T-cell (primary cell): ENCODE results near the gene DKK2. TPM values are rescaled to one million over a fixed set of nuclear protein-coding genes. Genes with fewer than 3 reads are reported as not detected.

ENCODE experiments used
- ATAC-seq, 4 experiments: fragments of 200-7000 bp in 3 of 4; fragments of 150-1000 bp in 1 of 4; cut with Tn5 transposase; replicated peaks in 1 of 4; 1 replicate in 3 of 4; 2 replicates in 1 of 4; pipeline ENCODE4 v1.10.0; 2021; ENCODE audit warnings: moderate library complexity in 3 of 4, mild to moderate bottlenecking in 2 of 4, moderate number of reproducible peaks in 1 of 4
- CTCF ChIA-PET, 2 donors: fragments of 300-600 bp; sonication (Branson Sonifier 250); formaldehyde crosslinking; loops; one replicate each; lab custom pipeline; 2022; ENCODE audit warnings: antibody characterized with exemption in 2 of 2; lab: Charles Lee
- POLR2A ChIA-PET, 2 donors: fragments of 300-600 bp; sonication (Branson Sonifier 250); formaldehyde crosslinking; loops; one replicate each; lab custom pipeline; 2022; ENCODE audit warnings: antibody characterized with exemption in 2 of 2; lab: Charles Lee
- DNase-seq, 35 experiments: peaks; one replicate each; pipeline versions ENCODE4 v3.0.0 to v3.0.0-alpha.2; 2013 to 2023
- H3K27ac ChIP-seq: one replicate; pipeline ENCODE4 v1.5.1; 2013; ENCODE audit warnings: low read length
- H3K27me3 ChIP-seq, 2 experiments: replicated peaks in 1 of 2; 1 replicate in 1 of 2; 2 replicates in 1 of 2; pipeline versions ENCODE4 v1.6.1 to v1.7.0; 2013; ENCODE audit warnings: low read length in 1 of 2, mixed read lengths in 1 of 2; ENCODE audit not compliant: control insufficient read depth in 2 of 2, insufficient read depth in 2 of 2; ENCODE audit errors: extremely low read depth in 1 of 2
- H3K36me3 ChIP-seq, 2 donors: 1 replicate in 1 of 2; 2 replicates in 1 of 2; pipeline versions ENCODE4 v1.6.1 to v1.7.0; 2013; ENCODE audit warnings: low read length in 1 of 2; ENCODE audit not compliant: control insufficient read depth in 2 of 2, insufficient read depth in 1 of 2; ENCODE audit errors: extremely low read depth in 1 of 2
- H3K4me1 ChIP-seq, 2 experiments: 1 replicate in 1 of 2; 2 replicates in 1 of 2; pipeline versions ENCODE4 v1.6.1 to v1.7.0; 2013; ENCODE audit warnings: low read length in 2 of 2, mixed read lengths in 1 of 2; ENCODE audit not compliant: insufficient read depth in 2 of 2, control insufficient read depth in 1 of 2; ENCODE audit errors: extremely low read depth in 1 of 2
- H3K4me3 ChIP-seq, 2 donors: 1 replicate in 1 of 2; 2 replicates in 1 of 2; pipeline versions ENCODE4 v1.5.1 to v1.7.0; 2013; ENCODE audit warnings: mild to moderate bottlenecking in 2 of 2, low read length in 1 of 2, moderate library complexity in 1 of 2; ENCODE audit not compliant: control insufficient read depth in 1 of 2; ENCODE audit errors: extremely low read depth in 1 of 2
- H3K9me3 ChIP-seq: 2 replicates; pipeline ENCODE4 v1.7.0; 2013
- H3K27ac Mint-ChIP-seq, 2 donors: one replicate each; pipeline ENCODE4 v1.8.0; 2020 to 2021; ENCODE audit warnings: mild to moderate bottlenecking in 2 of 2, mixed read lengths in 2 of 2
- H3K27me3 Mint-ChIP-seq, 2 donors: one replicate each; pipeline ENCODE4 v1.8.0; 2021 to 2022; ENCODE audit warnings: mixed read lengths in 2 of 2
- H3K36me3 Mint-ChIP-seq: one replicate; pipeline ENCODE4 v1.8.0; 2021; ENCODE audit warnings: mixed read lengths
- H3K4me1 Mint-ChIP-seq, 3 donors: one replicate each; pipeline ENCODE4 v1.8.0; 2020 to 2022; ENCODE audit warnings: mixed read lengths in 3 of 3, mild to moderate bottlenecking in 1 of 3
- H3K4me3 Mint-ChIP-seq, 3 donors: one replicate each; pipeline ENCODE4 v1.8.0; 2020 to 2022; ENCODE audit warnings: mild to moderate bottlenecking in 3 of 3, mixed read lengths in 3 of 3, moderate library complexity in 3 of 3
- H3K9me3 Mint-ChIP-seq, 3 donors: one replicate each; pipeline ENCODE4 v1.8.0; 2020 to 2022; ENCODE audit warnings: mixed read lengths in 3 of 3
- WGBS: methylation state at CpG from one replicate; pipeline ENCODE4 v1.1.5; 2013; ENCODE audit warnings: missing lambda C conversion rate; ENCODE audit not compliant: insufficient coverage; 5-methylcytosine and 5-hydroxymethylcytosine counted together
- total RNA-seq, 35 experiments: library from RNA in 6 of 35; stranded (reverse) in 6 of 35; fragments of 120-200 nt in 1 of 35; gene quantifications; one replicate each; pipeline versions ENCODE4 v1.2.1 to v1.2.4 and lab custom pipeline; 2013 to 2026

The DKK2 gene
- total RNA-seq, 5 donors from 2014 or later (not counting 1 experiment from before 2014, with no cell fraction given), result 0.09 to 0.25 TPM; not detected in 3

DNA sequence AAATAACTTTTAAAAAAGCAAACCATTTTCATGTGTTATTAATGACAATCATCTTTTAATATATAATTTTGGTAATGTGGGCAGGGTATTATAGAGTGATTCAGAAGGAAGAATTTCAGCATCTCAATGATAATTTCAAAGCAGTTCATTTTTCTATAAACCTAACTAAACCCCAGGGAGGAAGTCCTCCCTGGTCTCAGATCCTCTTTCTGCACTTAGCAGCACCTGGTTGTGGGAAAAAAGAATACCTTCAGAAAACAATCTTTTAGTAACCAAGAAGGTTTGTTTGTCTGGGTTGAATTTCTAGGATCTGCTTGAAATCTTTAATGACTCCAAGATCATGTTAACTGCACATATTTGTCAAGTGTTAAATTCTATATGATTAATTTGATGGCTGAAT, 29.9 kb downstream of the DKK2 start:
- no peak for ATAC-seq
- Histone ChIP-seq H3K27me3 (no peaks in the 10 kb centered on the region), H3K27ac (no peak overlapping the region), H3K4me1 (no peaks in the 10 kb centered on the region), H3K36me3 (no peaks in the 10 kb centered on the region), H3K4me3 (no peak overlapping the region), H3K9me3 (no peaks in the 10 kb centered on the region)
- no peak overlapping the region for H3K4me3 Mint-ChIP-seq
- CTCF ChIA-PET, result no interaction called here
- no peaks in the 10 kb centered on the region for H3K27me3 Mint-ChIP-seq
- no peaks in the 10 kb centered on the region for H3K36me3 Mint-ChIP-seq
- no peak for DNase-seq
- no peak overlapping the region for H3K27ac Mint-ChIP-seq
- POLR2A ChIA-PET, result no interaction called here
- no peaks in the 10 kb centered on the region for H3K4me1 Mint-ChIP-seq
- no peaks in the 10 kb centered on the region for H3K9me3 Mint-ChIP-seq

DNA sequence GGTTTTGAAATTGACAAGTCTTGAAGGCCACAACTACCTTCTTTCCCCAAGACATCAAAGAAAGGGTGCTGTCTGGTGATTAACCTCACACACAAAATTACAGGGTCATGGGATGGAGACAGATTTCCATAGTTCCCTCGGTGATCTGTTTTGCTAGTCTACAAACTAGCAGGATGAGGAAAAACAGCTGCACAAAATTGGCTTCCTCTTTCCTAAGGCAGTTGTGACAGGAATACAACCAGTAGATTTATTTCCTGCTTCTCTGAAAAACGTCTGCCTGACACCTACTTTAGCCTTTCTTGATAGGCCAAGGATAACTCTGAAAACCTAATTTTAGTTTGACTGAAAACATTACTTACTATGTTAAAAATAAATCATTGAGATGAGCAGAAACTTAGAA, 39.6 kb downstream of the DKK2 start:
- CTCF ChIA-PET, result no interaction called here
- ATAC-seq, result no peak
- no peak overlapping the region for H3K4me3 Mint-ChIP-seq

DNA sequence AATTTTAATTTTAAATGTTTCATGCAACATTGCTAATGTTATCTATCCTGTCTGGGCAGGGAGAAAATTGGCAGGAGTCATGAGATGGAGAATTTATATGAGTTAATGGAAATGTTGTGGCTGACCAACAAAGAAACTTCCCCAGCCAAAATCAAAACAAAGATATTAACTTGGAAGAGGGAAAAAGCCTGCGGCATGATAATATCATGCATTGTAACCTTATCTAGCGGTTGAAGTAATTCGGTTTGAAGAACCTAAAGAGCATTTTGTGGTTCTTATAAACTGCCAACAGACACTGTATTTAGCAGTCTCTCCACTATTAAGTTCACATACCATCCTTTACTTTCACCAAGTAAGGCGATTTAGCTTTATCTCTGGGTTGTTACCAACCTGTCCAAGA, 42.3 kb downstream of the DKK2 start:
- H3K27ac ChIP-seq, result no peak overlapping the region
- POLR2A ChIA-PET, result no interaction called here
- no peaks in the 10 kb centered on the region for H3K36me3 ChIP-seq
- no peak overlapping the region for H3K4me3 ChIP-seq
- peaks cover 0 to 6% (median 3%) of the 10 kb centered on the region in 3 donors for H3K9me3 Mint-ChIP-seq
- no peaks in the 10 kb centered on the region for H3K9me3 ChIP-seq
- no peaks in the 10 kb centered on the region for H3K27me3 Mint-ChIP-seq
- 50% methylated on average over 1 of the region's 4 CpGs for WGBS
- CTCF ChIA-PET, result no interaction called here
- no peaks in the 10 kb centered on the region for H3K36me3 Mint-ChIP-seq
- no peaks in the 10 kb centered on the region for H3K4me1 ChIP-seq
- H3K27ac Mint-ChIP-seq, result no peak overlapping the region
- DNase-seq, result no peak
- no peaks in the 10 kb centered on the region for H3K4me1 Mint-ChIP-seq
- no peaks in the 10 kb centered on the region for H3K27me3 ChIP-seq
- no peak for ATAC-seq
- H3K4me3 Mint-ChIP-seq, result no peak overlapping the region

More for the DNA sequence above, 39.6 kb downstream of the DKK2 start:
- no peak overlapping the region for H3K27ac ChIP-seq
- H3K36me3 Mint-ChIP-seq, result no peaks in the 10 kb centered on the region
- no peaks in the 10 kb centered on the region for H3K27me3 ChIP-seq
- no peak overlapping the region for H3K4me3 ChIP-seq
- H3K27me3 Mint-ChIP-seq, result no peaks in the 10 kb centered on the region
- H3K9me3 Mint-ChIP-seq, result peaks cover 0 to 3% (median 3%) of the 10 kb centered on the region in 3 donors
- DNase-seq, result no peak
- no peaks in the 10 kb centered on the region for H3K4me1 Mint-ChIP-seq
- no CpG with 5 or more reads among the region's 2 CpGs for WGBS
- no peaks in the 10 kb centered on the region for H3K9me3 ChIP-seq
- no peaks in the 10 kb centered on the region for H3K4me1 ChIP-seq
- H3K36me3 ChIP-seq, result no peaks in the 10 kb centered on the region
- POLR2A ChIA-PET, result no interaction called here
- H3K27ac Mint-ChIP-seq, result no peak overlapping the region

DNA sequence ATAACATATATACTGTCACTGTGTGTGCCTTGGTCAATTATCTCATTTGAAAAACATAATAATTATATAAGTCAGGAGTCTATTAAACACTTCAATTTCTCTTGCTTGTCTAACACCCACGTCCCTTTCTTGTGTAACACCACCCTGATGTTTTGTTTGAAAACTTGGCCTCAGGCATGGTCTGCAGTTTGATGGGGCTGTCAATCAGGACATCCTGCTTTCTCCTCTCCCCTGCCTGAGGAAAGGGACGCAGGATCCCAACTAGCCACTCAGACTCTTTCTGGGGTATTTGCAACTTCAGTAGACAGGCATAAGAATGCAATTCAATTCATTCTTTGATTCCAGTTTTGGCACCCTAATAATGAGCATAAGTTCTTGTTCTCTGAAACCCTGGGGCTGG, 48.8 kb downstream of the DKK2 start:
- WGBS, result 100% methylated on average over 1 of the region's 2 CpGs
- H3K4me1 ChIP-seq, result no peaks in the 10 kb centered on the region
- no peaks in the 10 kb centered on the region for H3K9me3 ChIP-seq
- DNase-seq (no peak), ATAC-seq (no peak)
- H3K27me3 ChIP-seq, result no peaks in the 10 kb centered on the region
- no peak overlapping the region for H3K27ac ChIP-seq
- POLR2A ChIA-PET, result no interaction called here
- Mint-ChIP-seq H3K27ac (no peak overlapping the region), H3K9me3 (peaks cover 0 to 3% (median 0%) of the 10 kb centered on the region in 3 donors), H3K4me3 (no peak overlapping the region), H3K4me1 (no peaks in the 10 kb centered on the region), H3K27me3 (no peaks in the 10 kb centered on the region), H3K36me3 (no peaks in the 10 kb centered on the region)
- CTCF ChIA-PET, result no interaction called here
- H3K4me3 ChIP-seq, result no peak overlapping the region
- no peaks in the 10 kb centered on the region for H3K36me3 ChIP-seq

DNA sequence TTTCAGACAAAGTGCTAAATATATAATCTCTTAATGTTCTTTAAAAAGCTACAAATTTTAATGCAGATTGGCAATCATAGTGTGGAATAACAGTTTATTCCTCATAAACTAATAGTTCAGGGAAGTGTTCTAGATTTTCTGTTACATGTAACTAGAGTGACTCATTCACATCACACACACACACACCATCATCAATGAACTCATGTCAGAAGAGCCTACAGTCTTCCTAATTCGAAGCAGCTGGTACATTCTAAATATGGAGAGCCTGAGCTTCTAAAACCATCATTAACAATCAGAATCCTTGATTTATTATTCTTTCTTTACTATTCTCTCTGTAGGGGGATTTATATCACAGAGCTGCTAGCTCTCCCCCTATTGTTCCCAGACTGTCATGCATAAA, 49.6 kb downstream of the DKK2 start:
- Histone ChIP-seq H3K27ac (no peak overlapping the region), H3K36me3 (no peaks in the 10 kb centered on the region), H3K27me3 (no peaks in the 10 kb centered on the region), H3K4me1 (no peaks in the 10 kb centered on the region), H3K9me3 (no peaks in the 10 kb centered on the region), H3K4me3 (no peak overlapping the region)
- Mint-ChIP-seq H3K4me3 (no peak overlapping the region), H3K27me3 (peaks cover 0 to 1% of the 10 kb centered on the region in 2 donors), H3K4me1 (no peaks in the 10 kb centered on the region), H3K27ac (no peak overlapping the region), H3K9me3 (peaks cover 0 to 3% (median 0%) of the 10 kb centered on the region in 3 donors), H3K36me3 (no peaks in the 10 kb centered on the region)
- CTCF ChIA-PET, result no interaction called here
- DNase-seq, result no peak
- no peak for ATAC-seq
- POLR2A ChIA-PET, result no interaction called here
- WGBS, result no CpG with 5 or more reads among the region's 1 CpG

DNA sequence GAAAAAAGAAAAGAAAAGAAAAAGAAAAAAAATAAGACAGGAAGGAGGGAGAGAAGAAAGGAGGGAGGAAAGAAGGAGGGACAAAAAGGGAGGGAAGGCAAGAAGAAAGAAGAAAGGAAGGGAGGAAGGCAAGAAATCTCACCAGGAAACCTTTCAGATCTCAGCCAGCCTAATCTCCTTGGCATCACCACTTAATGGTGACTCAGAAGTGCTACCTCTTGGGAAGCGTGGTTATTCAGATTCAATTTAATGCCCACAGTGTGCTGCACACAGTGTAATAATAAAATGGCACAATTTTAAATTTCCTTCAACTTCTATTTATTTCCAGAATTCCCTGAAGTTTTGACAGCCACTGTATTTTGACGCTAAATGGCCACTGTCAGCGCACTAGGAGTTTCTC, 50.3 kb downstream of the DKK2 start:
- H3K36me3 ChIP-seq, result no peaks in the 10 kb centered on the region
- H3K4me1 ChIP-seq, result no peaks in the 10 kb centered on the region
- H3K27me3 ChIP-seq, result no peaks in the 10 kb centered on the region
- DNase-seq (no peak), ATAC-seq (no peak)
- WGBS, result 60% methylated on average over 1 of the region's 3 CpGs
- H3K9me3 Mint-ChIP-seq, result no peaks in the 10 kb centered on the region
- no peak overlapping the region for H3K4me3 Mint-ChIP-seq
- no peak overlapping the region for H3K4me3 ChIP-seq
- ChIA-PET POLR2A (no interaction called here), CTCF (no interaction called here)
- H3K9me3 ChIP-seq, result no peaks in the 10 kb centered on the region
- H3K27me3 Mint-ChIP-seq, result peaks cover 0 to 4% of the 10 kb centered on the region in 2 donors
- no peaks in the 10 kb centered on the region for H3K36me3 Mint-ChIP-seq
- no peak overlapping the region for H3K27ac Mint-ChIP-seq
- H3K4me1 Mint-ChIP-seq, result no peaks in the 10 kb centered on the region
- no peak overlapping the region for H3K27ac ChIP-seq

DNA sequence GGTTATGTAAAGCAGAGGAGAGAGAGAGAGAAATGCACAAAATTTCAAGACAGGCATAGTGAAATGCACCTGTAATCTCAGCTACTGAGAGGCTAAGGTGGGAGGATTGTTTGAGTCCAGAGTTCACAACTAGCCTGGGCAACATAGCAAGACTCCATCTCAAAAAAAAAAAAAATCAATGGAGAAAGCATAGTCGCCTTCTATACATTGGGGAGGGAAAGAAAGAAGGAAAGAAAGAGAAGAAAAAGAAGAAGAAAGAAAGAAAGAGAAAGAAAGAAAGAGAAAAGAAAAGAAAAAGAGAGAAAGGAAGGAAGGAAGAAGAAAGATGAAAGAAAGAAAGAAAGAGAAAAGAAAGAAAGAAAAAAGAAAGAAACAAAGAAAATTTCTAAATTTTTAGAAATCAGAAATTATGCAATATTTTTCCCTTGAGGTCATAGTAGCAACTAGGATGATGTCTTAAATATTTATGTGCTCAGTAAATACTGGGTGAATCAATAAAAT, 53.4 kb downstream of the DKK2 start:
- WGBS, result no CpG with 5 or more reads among the region's 1 CpG
- Mint-ChIP-seq H3K27me3 (peaks cover 0 to 4% of the 10 kb centered on the region in 2 donors), H3K27ac (no peak overlapping the region), H3K4me3 (no peak overlapping the region), H3K9me3 (no peaks in the 10 kb centered on the region), H3K4me1 (no peaks in the 10 kb centered on the region), H3K36me3 (no peaks in the 10 kb centered on the region)
- H3K9me3 ChIP-seq, result no peaks in the 10 kb centered on the region
- no peak overlapping the region for H3K4me3 ChIP-seq
- ATAC-seq (no peak), DNase-seq (no peak)
- H3K27me3 ChIP-seq, result peaks cover 0 to 5% of the 10 kb centered on the region in 2 experiments
- H3K4me1 ChIP-seq, result no peaks in the 10 kb centered on the region
- H3K36me3 ChIP-seq, result no peaks in the 10 kb centered on the region
- CTCF ChIA-PET, result no interaction called here
- POLR2A ChIA-PET, result no interaction called here
- H3K27ac ChIP-seq, result no peak overlapping the region
